GM12875 (cell line): Measurements from ENCODE around the gene NFATC4.

ENCODE experiments used
- H3K4me3 ChIP-seq: one replicate; pipeline ENCODE4 v1.5.1; 2011; ENCODE audit warnings: low read depth, low read length, control low read depth
- CTCF ChIP-seq: IDR thresholded peaks from 2 replicates; pipeline ENCODE4 v1.5.1; 2011; ENCODE audit warnings: low read depth, mild to moderate bottlenecking, control low read depth, inconsistent platforms, low read length, moderate library complexity, borderline replicate concordance; ENCODE audit not compliant: insufficient read depth

Gene NFATC4

DNA sequence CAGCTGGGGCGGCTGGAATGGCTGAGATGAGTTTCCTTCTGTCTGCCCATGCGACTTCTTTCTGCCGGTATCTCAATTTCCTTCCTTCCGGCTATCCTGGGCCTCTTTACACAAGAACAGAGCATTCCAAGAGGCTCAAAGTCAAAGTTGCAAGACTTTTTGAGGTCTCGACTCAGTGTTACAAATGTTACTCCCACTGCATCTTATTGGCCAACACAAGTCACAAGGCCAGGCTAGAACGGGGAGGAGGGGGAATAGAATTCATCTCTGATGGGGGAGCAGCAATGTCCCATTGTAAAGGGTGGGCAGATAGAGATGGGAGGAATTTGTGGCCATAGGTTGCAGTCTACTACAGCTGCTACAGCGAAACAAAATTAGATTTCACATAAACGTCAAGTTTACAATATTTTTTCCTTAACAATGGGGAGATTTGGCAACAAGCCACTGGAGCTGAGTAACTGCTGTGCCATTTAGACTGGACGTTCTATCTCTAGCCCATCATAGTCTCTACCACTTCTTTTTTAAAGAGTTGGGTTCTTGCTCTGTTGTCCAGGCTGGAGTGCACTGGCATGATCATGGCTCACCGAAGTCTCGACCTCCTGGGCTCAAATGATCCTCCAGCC is 21.4 kb downstream of the NFATC4 start:
- H3K4me3 ChIP-seq, result no peak overlapping the region

DNA sequence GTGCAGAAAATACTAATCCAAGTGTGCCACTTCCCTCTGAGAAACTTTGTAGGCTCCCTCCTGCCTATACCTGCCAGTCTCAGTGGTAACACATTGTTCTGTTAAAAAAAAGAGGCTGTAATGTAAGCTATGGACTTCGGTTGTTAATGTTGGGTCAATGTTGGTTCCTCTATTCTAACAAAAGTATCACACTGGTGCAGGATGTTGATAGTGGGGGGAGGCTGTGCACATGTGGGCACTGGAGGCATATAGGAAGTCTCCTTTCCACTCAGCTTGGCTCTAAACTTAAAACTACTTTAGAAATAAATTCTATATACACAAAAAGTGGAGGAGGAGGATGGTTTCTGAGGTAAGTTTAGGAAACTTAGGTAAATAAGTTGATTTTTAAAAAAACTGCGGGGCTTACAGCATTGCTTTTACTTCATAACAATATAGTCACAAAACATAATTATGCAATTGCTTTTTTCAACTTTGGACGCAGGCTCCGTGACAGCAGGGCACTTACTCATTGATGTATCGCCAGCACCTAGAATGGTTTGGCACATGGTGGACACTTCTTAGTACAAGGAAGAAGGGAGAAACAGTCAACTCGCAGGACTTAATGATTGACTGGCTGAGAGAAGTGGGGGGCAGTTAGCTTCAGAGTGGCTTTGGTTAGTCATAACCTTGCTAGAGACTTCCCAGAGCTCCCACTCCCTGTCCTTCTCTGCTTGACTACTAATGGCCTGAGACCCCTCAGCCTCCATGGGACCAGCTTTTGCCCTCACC is 22.9 kb downstream of the NFATC4 start:
- H3K4me3 ChIP-seq, result no peak overlapping the region
- TF ChIP-seq CTCF, result no peak

More for the DNA sequence above, 21.4 kb downstream of the NFATC4 start:
- no peak for TF ChIP-seq CTCF

DNA sequence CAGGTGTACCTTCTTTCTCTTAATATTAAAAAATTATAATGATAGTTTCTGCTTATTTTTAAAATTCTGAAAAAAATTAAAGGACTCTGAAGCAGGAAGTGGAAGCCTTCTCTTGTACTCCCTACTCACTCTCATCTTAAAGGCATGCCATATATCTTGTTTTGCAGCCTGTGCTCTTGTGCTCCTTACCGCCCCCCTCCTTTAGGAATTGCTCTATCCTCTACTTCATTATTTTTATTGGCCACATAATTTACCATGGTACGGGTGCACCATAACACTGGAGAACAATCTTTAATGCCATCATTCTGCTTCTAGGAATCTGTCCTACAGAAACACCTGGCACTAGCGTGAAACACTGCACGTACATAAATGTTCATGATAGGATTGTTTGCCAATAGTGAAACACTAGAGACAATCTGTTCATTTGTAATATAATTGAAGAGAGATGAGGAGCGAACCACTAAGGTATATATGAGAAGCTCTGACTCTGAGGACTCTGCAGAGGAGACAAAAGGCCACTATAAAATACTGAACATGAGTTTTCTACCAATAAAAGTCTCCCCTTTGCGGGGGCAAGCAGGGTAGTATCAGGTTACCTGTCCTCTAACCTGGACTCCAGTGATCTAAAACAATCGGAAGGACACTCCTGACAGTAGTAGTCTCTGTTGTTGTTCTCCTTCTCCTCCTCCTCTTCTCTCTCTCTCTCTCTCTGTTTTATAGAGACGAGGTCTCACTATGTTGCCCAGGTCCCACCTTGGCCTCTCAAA is 24.5 kb downstream of the NFATC4 start:
- H3K4me3 ChIP-seq, result no peak overlapping the region
- no peak for TF ChIP-seq CTCF

DNA sequence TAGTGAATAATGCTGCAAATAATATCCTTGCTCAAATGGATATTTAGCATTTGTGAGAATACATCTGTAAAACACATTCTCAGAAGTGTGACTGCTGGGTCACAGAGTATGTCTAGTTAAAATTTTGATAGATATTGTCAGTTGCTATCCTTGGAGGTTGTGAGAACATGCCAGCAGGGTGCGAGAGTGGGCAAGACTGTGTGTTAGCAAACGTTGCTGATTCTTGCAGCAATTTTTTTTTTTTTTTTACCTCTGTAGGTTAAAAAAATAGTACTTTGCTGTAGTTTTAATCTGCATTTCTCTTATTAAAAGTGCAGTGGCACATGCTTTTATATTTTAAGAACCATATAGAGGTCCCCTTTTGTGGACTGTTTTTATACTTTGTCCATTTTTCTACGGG is 26.3 kb downstream of the NFATC4 start:
- no peak overlapping the region for H3K4me3 ChIP-seq

DNA sequence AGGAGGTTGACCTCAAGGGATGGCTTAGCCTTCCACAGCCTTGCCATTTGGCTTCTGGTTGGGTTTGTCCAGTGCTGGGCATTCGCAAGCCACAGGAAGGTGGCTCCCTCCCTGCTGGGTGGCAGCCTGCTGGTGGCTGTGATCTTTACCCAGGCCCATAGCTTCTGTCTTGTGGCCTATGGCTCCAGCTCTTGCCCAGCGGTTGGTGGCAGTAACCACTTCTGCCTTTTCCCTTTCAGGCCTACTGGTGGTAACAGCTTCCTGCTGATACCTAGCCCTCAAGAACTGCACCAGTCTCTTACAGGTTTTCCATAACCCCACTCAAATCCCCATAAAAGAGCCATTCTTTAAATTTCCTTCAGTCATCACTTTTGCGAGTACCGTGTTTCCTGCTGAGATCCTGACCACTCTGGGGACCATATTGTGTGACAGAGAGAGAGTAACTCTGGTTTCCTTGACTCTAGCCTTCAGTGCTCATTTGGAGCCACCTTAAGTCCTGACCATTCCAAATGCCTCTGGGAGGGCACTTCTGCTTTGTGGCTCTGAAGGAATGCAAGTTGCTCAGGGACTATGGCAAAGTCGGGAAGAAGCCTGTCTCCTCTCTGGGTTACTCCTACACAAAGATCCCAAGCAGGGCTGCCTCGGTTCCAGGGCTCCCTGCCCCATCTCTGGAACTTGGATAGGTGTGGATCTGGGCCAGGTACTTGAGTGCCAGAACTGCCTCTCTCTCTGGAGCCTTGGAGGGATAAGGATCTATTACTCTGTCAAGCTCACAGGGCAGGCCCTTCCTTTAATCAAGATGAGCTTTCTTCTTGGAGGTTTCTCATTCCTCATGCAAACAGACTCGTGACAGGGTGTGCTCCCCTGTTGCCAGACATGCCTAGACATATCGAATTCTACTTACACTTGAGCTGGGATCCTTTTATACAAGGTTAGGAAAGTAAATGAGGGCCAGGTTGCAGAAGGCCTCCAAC is 27.9 kb downstream of the NFATC4 start:
- no peak overlapping the region for H3K4me3 ChIP-seq
- no peak for TF ChIP-seq CTCF

More for the DNA sequence above, 26.3 kb downstream of the NFATC4 start:
- no peak for TF ChIP-seq CTCF

GRCh38 chr14:24397639-24398292 is 29.8 kb downstream of the NFATC4 start:
- no peak for TF ChIP-seq CTCF
- H3K4me3 ChIP-seq, result no peak overlapping the region
